Thoracic aorta (tissue), 2 donors: ENCODE results near the gene KRTAP10-2. TPM values are rescaled to one million over a fixed set of nuclear protein-coding genes. Genes with fewer than 3 reads are reported as not detected.

Experiments
- ATAC-seq: fragments of 150-250 bp; one replicate; pipeline ENCODE4 v1.8.0; 2017; ENCODE audit warnings: low read depth; ENCODE audit not compliant: insufficient number of reproducible peaks, low FRiP score
- DNase-seq: peaks from one replicate; pipeline ENCODE4 v3.0.0-alpha.2; 2020; ENCODE audit warnings: low spot score
- H3K27ac ChIP-seq, 2 donors: fragments of 200-600 bp; sonication (generic); 1 replicate in 1 of 2; 2 replicates in 1 of 2; pipeline ENCODE4 v1.5.1; 2016; ENCODE audit warnings: mild to moderate bottlenecking in 2 of 2, moderate library complexity in 2 of 2
- H3K27me3 ChIP-seq: fragments of 200-600 bp; sonication (generic); replicated peaks from 2 replicates; pipeline ENCODE4 v1.6.0; 2016; ENCODE audit warnings: mild to moderate bottlenecking; ENCODE audit not compliant: insufficient read depth
- H3K36me3 ChIP-seq: fragments of 200-600 bp; sonication (generic); one replicate; pipeline ENCODE4 v1.5.1; 2016
- H3K4me1 ChIP-seq, 2 donors: fragments of 200-600 bp; sonication (generic); 1 replicate in 1 of 2; 2 replicates in 1 of 2; pipeline versions ENCODE4 v1.5.1 to v1.6.0; 2016; ENCODE audit warnings: low read depth in 2 of 2, mild to moderate bottlenecking in 1 of 2; ENCODE audit not compliant: control insufficient read depth in 1 of 2
- H3K4me3 ChIP-seq: fragments of 200-600 bp; sonication (generic); 2 replicates; pipeline ENCODE4 v1.5.1; 2016; ENCODE audit warnings: mild to moderate bottlenecking
- H3K9me3 ChIP-seq: fragments of 200-600 bp; sonication (generic); 2 replicates; pipeline ENCODE4 v1.5.1; 2016
- total RNA-seq, 2 donors: library from RNA; depleted of rRNA; stranded (reverse); fragments of >200 nt; gene quantifications; one replicate each; pipeline versions ENCODE4 v1.1.0 to v1.2.3, GENCODE V29; 2016
- TF ChIP-seq, protein P1 (sequence below): fragments of 200-600 bp; sonication (generic); IDR thresholded peaks from one replicate; pipeline ENCODE4 v1.5.1; 2019; ENCODE audit warnings: antibody characterized with exemption

Gene KRTAP10-2
- total RNA-seq, 2 donors from 2014 or later: not detected

DNA sequence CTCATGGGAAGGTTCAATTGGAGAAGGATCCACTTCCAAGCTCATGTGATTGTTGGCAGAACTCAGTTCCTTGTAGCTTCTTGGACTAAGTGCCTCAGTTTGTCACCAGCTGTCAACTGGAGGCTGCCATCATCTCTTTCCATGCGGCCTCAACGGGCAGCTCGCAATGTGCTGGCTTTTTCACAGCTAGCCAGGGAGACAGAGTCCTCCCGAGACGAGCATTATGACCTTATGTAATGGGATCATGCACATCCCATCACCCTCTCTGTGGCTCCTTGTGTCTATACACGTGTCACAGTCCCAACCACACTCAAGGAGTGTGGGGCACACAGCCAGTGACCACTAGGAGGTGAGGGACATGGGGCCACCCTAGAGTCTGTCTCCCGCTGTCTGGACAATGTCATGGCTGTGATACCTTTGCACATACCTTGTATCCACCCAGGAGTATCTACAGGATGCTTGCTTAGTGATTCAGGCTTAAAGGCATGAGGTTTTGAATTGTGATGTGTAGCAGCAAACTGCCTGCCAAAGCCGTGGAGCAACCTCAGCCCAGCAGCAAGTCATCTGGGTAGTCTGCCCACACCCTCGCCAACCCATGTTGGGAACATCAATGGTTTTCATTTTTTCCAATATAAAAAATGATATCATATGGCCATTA lies 44.9 kb upstream of the KRTAP10-2 start:
- no peak overlapping the region for H3K4me3 ChIP-seq
- no peak for DNase-seq
- H3K36me3 ChIP-seq: no peaks in the 10 kb centered on the region
- TF ChIP-seq, protein P1, sequence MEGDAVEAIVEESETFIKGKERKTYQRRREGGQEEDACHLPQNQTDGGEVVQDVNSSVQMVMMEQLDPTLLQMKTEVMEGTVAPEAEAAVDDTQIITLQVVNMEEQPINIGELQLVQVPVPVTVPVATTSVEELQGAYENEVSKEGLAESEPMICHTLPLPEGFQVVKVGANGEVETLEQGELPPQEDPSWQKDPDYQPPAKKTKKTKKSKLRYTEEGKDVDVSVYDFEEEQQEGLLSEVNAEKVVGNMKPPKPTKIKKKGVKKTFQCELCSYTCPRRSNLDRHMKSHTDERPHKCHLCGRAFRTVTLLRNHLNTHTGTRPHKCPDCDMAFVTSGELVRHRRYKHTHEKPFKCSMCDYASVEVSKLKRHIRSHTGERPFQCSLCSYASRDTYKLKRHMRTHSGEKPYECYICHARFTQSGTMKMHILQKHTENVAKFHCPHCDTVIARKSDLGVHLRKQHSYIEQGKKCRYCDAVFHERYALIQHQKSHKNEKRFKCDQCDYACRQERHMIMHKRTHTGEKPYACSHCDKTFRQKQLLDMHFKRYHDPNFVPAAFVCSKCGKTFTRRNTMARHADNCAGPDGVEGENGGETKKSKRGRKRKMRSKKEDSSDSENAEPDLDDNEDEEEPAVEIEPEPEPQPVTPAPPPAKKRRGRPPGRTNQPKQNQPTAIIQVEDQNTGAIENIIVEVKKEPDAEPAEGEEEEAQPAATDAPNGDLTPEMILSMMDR: no peak
- no peak for ATAC-seq
- H3K9me3 ChIP-seq: no peaks in the 10 kb centered on the region
- no peaks in the 10 kb centered on the region for H3K27me3 ChIP-seq
- no peak overlapping the region for H3K27ac ChIP-seq
- H3K4me1 ChIP-seq: no peaks in the 10 kb centered on the region

DNA sequence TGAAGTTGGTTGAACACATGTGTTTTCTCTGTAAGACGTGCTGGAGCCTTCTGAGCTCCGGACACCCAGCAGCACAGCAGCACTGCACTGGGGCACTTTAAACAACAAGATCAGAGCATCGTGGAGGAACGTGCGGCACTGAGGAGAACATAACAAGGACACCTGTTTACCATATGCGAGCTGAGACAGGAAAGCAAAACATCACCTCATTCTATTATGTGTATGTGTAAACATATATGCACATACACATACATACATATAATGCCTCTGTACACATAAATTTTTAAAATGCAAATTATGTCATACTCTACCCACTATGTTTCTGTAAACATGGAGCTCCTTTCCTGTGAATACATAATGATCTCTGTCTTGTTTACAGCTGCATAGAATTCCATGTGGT lies 44.2 kb upstream of the KRTAP10-2 start:
- H3K27me3 ChIP-seq: no peaks in the 10 kb centered on the region
- H3K4me1 ChIP-seq: no peaks in the 10 kb centered on the region
- H3K36me3 ChIP-seq: no peaks in the 10 kb centered on the region
- DNase-seq (no peak), ATAC-seq (no peak)
- H3K4me3 ChIP-seq: no peak overlapping the region
- H3K9me3 ChIP-seq: no peaks in the 10 kb centered on the region
- no peak overlapping the region for H3K27ac ChIP-seq
- TF ChIP-seq, protein P1: no peak

DNA sequence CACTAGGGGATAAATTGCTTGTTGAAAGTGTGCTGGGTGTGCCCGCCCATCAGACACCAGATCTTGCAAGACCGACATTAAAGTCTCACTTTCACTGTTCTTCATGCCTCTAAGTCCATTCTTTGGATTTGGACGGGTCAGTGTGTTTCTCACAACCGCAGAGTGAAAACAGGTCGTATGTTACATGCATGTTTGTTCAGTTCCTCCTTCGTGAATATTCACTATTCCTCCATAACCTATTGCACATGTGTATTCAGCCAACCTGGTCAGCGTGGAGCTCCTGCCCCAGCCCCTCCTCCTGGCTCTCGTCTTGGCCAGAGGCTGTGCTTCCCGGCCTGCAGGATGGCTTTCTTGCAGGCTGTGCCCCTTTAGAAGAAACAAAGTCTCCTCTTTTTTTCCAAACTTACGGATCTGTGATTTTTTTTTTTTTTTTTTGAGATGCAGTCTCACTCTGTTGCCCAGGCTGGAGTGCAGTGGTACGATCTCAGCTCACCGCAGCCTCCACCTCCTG lies 43.2 kb upstream of the KRTAP10-2 start:
- H3K4me3 ChIP-seq: no peak overlapping the region
- no peaks in the 10 kb centered on the region for H3K9me3 ChIP-seq
- H3K27me3 ChIP-seq: no peaks in the 10 kb centered on the region
- ATAC-seq (no peak), DNase-seq (no peak)
- H3K4me1 ChIP-seq: no peaks in the 10 kb centered on the region
- no peaks in the 10 kb centered on the region for H3K36me3 ChIP-seq
- no peak overlapping the region for H3K27ac ChIP-seq
- TF ChIP-seq, protein P1: no peak

DNA sequence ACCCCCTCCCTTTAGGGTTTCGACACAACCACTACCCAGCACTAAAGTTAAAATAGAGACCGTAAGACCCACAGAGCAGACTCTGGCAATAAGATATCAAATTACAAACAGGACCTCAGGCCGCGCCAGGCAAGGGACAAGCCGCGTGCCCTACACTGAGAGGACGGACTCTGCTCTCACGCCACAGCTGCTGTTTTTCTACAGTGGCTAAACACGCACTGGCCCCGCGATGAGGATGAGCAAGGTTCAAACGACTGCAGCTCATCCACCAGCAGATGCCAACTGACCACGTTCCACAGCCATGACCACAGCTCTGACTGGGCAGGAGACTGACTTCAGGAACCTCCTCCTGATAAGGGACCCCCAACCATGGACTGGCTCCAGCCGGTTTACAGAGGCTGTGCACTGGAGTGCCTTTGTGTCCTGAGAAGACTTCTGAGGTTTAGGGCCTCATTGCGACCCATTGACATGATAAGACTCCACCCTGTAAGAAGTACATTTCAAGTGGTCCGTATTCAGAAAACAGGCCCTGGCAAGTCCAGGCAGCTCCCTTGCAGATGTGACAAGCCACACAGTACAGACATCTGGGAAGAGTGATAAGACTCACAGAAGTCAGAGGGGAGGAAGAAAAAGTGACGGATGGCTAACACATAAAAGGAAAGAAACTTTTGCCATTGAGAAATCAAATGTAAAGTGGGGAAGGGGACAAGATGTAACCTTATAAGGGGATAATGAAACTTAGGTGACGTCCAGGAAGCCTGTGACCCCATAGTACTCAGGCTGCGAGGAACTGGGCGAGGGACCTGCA lies 42.5 kb upstream of the KRTAP10-2 start:
- no peak overlapping the region for H3K27ac ChIP-seq
- no peak for DNase-seq
- no peaks in the 10 kb centered on the region for H3K36me3 ChIP-seq
- TF ChIP-seq, protein P1: no peak
- ATAC-seq: no peak
- H3K4me3 ChIP-seq: no peak overlapping the region
- no peaks in the 10 kb centered on the region for H3K27me3 ChIP-seq
- H3K4me1 ChIP-seq: no peaks in the 10 kb centered on the region
- H3K9me3 ChIP-seq: no peaks in the 10 kb centered on the region
